ENCODE results near the gene WAS.
A peak's percentile ranks its signal among the peaks of the same experiment; 100 is the strongest.

Gene WAS

GRCh38 chrX:48714573-48714972 lies 31.0 kb downstream of the WAS start:
- DNase-seq = no peak

GRCh38 chrX:48715072-48715471 lies 31.5 kb downstream of the WAS start:
- no peak for DNase-seq

GRCh38 chrX:48715876-48716502 lies 32.4 kb downstream of the WAS start:
- DNase-seq = no peak

- DNase-seq = no peak
Observed at GRCh38 chrX:48719958-48720357, 36.4 kb downstream of the WAS start.

- DNase-seq = no peak
Observed at GRCh38 chrX:48720577-48721250, 37.1 kb downstream of the WAS start.

GRCh38 chrX:48721916-48722315 lies 38.3 kb downstream of the WAS start:
- no peak for DNase-seq

- no peak for DNase-seq
Observed at GRCh38 chrX:48726596-48726995, 43.0 kb downstream of the WAS start.

- DNase-seq = no peak
Observed at GRCh38 chrX:48728653-48729052, 45.1 kb downstream of the WAS start.

GRCh38 chrX:48736303-48736702 lies 52.7 kb downstream of the WAS start:
- no peak for DNase-seq

- DNase-seq = no peak
Observed at GRCh38 chrX:48736878-48737212, 53.2 kb downstream of the WAS start.

- DNase-seq = peak; percentile 78
Observed at GRCh38 chrX:48737213-48737938, 53.8 kb downstream of the WAS start.

- no peak for DNase-seq
Observed at GRCh38 chrX:48737940-48738339, 54.3 kb downstream of the WAS start.
